ENCODE measurements around the gene MAP3K10. TPM values are rescaled to one million over a fixed set of nuclear protein-coding genes. Genes with fewer than 3 reads are reported as not detected.

MAP3K10 gene
- total and polyA plus RNA-seq, 9 of the 15 experiments (the other 6 are each of a cell fraction or from before 2014, with no cell fraction given) = 0.01 to 8.0 (median 2.7) TPM; not detected in 1

- TF ChIP-seq PHF20 (IDR thresholded peaks at IDR 0.05; ENCODE audit: partially characterized antibody) (no peak), ZNF384 (IDR thresholded peaks at IDR 0.05; ENCODE audit: low read depth, low read length) (no peak), ZNF778 (CRISPR knock-in tag; IDR thresholded peaks at IDR 0.05) (no peak), HNRNPLL (IDR thresholded peaks at IDR 0.05; ENCODE audit: low read depth, low read length, poor library complexity, severe bottlenecking) (no peak), BRF1 (IDR thresholded peaks at IDR 0.05; ENCODE audit: borderline replicate concordance, extremely low read depth, insufficient read length) (no peak)
- TF ChIP-seq, protein P1, sequence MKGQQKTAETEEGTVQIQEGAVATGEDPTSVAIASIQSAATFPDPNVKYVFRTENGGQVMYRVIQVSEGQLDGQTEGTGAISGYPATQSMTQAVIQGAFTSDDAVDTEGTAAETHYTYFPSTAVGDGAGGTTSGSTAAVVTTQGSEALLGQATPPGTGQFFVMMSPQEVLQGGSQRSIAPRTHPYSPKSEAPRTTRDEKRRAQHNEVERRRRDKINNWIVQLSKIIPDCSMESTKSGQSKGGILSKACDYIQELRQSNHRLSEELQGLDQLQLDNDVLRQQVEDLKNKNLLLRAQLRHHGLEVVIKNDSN (CRISPR knock-in tag; IDR thresholded peaks at IDR 0.05) = no peak
- TF ChIP-seq, protein P2, sequence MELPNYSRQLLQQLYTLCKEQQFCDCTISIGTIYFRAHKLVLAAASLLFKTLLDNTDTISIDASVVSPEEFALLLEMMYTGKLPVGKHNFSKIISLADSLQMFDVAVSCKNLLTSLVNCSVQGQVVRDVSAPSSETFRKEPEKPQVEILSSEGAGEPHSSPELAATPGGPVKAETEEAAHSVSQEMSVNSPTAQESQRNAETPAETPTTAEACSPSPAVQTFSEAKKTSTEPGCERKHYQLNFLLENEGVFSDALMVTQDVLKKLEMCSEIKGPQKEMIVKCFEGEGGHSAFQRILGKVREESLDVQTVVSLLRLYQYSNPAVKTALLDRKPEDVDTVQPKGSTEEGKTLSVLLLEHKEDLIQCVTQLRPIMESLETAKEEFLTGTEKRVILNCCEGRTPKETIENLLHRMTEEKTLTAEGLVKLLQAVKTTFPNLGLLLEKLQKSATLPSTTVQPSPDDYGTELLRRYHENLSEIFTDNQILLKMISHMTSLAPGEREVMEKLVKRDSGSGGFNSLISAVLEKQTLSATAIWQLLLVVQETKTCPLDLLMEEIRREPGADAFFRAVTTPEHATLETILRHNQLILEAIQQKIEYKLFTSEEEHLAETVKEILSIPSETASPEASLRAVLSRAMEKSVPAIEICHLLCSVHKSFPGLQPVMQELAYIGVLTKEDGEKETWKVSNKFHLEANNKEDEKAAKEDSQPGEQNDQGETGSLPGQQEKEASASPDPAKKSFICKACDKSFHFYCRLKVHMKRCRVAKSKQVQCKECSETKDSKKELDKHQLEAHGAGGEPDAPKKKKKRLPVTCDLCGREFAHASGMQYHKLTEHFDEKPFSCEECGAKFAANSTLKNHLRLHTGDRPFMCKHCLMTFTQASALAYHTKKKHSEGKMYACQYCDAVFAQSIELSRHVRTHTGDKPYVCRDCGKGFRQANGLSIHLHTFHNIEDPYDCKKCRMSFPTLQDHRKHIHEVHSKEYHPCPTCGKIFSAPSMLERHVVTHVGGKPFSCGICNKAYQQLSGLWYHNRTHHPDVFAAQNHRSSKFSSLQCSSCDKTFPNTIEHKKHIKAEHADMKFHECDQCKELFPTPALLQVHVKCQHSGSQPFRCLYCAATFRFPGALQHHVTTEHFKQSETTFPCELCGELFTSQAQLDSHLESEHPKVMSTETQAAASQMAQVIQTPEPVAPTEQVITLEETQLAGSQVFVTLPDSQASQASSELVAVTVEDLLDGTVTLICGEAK (IDR thresholded peaks at IDR 0.05) = no peak
- TF ChIP-seq, protein P2 (CRISPR knock-in tag; IDR thresholded peaks at IDR 0.05) = no peak
Observed at GRCh38 chr19:40254714-40255418, 63.6 kb downstream of the MAP3K10 start (continued).

All from K562 (cell line).